Measurements from ENCODE around the gene CKM. TPM values are rescaled to one million over a fixed set of nuclear protein-coding genes. Genes with fewer than 3 reads are reported as not detected.

The CKM gene
- total RNA-seq, 4 donors from 2014 or later, result 18,507 to 37,792 (median 27,366) TPM

- in situ Hi-C loops (cut with MboI; ENCODE audit: low sequenced_read_pairs in 4 of 4), result no loop called here
- intact Hi-C loops (cut with DNase I; ENCODE audit: low total_unique reads), result no loop called here
- H3K36me3 ChIP-seq, result peaks cover 0 to 26% of the 10 kb centered on the region in 2 donors
These were observed 29.4 kb upstream of the CKM start for GRCh38 chr19:45352062-45352461.

DNA sequence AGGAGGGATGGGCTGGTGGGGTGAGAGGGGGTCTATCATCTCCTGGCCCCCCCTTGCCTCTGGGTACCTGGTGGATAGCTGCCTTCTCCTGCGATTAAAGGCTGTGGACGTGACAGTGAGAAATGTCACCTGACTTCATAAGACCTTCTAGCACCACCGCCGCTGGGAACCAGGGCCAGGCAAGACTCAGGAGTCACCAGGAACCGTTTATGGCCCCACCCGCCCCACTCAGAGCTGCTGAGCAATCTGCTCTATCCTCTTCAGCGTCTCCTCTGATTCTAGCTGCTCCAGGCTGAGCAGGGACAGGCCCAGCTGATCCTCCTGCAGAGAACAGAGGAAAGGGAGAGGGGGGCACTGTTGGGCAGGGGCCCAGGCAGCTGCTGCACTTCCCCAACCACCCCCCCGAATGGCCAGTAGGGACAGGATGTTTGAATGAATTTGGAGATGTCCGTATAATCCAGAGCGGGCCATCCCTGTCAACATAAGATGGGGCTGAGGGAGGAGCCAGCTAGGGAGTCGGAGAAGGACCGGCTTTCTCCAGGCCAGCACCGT is 28.8 kb upstream of the CKM start:
- in situ Hi-C loops (cut with MboI; ENCODE audit: low sequenced_read_pairs in 4 of 4), result no loop called here
- DNase-seq (no peak), ATAC-seq (no peak)
- no peaks in the 10 kb centered on the region for H3K9me3 ChIP-seq
- H3K36me3 ChIP-seq, result peaks cover 0 to 26% of the 10 kb centered on the region in 2 donors
- TF ChIP-seq POLR2A (IDR thresholded peaks at IDR 0.05), result no peak
- TF ChIP-seq CTCF (IDR thresholded peaks at IDR 0.05 in 4 of 5, conservative IDR thresholded peaks at IDR 0.05 in 1 of 5), result no peak
- H3K27ac ChIP-seq, result no peak overlapping the region
- H3K4me3 ChIP-seq, result no peak overlapping the region
- H3K4me1 ChIP-seq, result no peaks in the 10 kb centered on the region
- intact Hi-C loops (cut with DNase I; ENCODE audit: low total_unique reads), result no loop called here
- peaks cover under 1 to 16% (median 6%) of the 10 kb centered on the region in 3 donors for H3K27me3 ChIP-seq

More at GRCh38 chr19:45352062-45352461, 29.4 kb upstream of the CKM start:
- no peak overlapping the region for H3K4me3 ChIP-seq
- ATAC-seq (no peak), DNase-seq (no peak)
- no peaks in the 10 kb centered on the region for H3K4me1 ChIP-seq
- H3K27me3 ChIP-seq, result peaks cover 0 to 11% (median 6%) of the 10 kb centered on the region in 3 donors
- TF ChIP-seq CTCF (IDR thresholded peaks at IDR 0.05 in 4 of 5, conservative IDR thresholded peaks at IDR 0.05 in 1 of 5) (no peak), POLR2A (IDR thresholded peaks at IDR 0.05) (no peak)
- no peaks in the 10 kb centered on the region for H3K9me3 ChIP-seq
- no peak overlapping the region for H3K27ac ChIP-seq

DNA sequence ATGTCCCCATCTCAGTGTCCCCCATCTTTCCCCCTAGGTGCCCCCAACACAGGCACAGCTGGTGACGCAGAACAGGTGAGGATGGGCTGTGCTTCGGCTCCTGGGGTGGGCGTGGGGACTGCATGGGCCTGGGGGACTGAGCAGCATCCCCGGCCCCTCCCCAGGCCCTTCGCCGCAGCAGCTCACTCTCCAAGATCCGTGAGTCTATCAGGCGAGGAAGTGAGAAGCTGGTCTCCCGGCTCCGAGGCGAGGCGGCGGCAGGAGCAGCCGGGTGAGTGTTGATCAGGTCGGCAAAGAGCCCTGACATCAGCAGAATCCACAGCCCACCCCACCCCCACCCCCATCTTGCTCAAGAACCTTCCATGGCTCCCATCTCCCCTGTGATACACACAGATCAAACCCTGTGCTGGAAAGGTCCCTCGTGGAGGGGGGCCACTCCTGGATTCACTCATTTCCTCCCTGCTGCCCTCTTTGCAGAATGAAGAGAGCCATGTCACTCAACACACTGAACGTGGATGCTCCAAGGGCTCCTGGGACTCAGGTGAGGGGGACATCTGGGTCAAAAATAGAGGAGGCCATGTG is 27.9 kb upstream of the CKM start:
- in situ Hi-C loops (cut with MboI; ENCODE audit: low sequenced_read_pairs in 4 of 4), result no loop called here
- intact Hi-C loops (cut with DNase I; ENCODE audit: low total_unique reads), result no loop called here
- ATAC-seq, result no peak

GRCh38 chr19:45349430-45349941 is 26.8 kb upstream of the CKM start:
- no peak for ATAC-seq
- Histone ChIP-seq H3K4me3 (no peak overlapping the region), H3K27ac (no peak overlapping the region), H3K27me3 (peaks cover 9 to 28% (median 10%) of the 10 kb centered on the region in 3 donors), H3K4me1 (no peaks in the 10 kb centered on the region), H3K36me3 (peaks cover 0 to 17% of the 10 kb centered on the region in 2 donors), H3K9me3 (no peaks in the 10 kb centered on the region)
- in situ Hi-C loops (cut with MboI; ENCODE audit: low sequenced_read_pairs in 4 of 4) (no loop called here), intact Hi-C loops (cut with DNase I; ENCODE audit: low total_unique reads) (no loop called here)
- DNase-seq, result no peak
- TF ChIP-seq POLR2A (IDR thresholded peaks at IDR 0.05), result no peak
- TF ChIP-seq CTCF (IDR thresholded peaks at IDR 0.05 in 4 of 5, conservative IDR thresholded peaks at IDR 0.05 in 1 of 5), result no peak

More for the DNA sequence above, 27.9 kb upstream of the CKM start:
- TF ChIP-seq CTCF (IDR thresholded peaks at IDR 0.05 in 4 of 5, conservative IDR thresholded peaks at IDR 0.05 in 1 of 5) (no peak), POLR2A (IDR thresholded peaks at IDR 0.05) (no peak)
- no peak for DNase-seq
- no peaks in the 10 kb centered on the region for H3K9me3 ChIP-seq
- no peak overlapping the region for H3K4me3 ChIP-seq
- H3K27ac ChIP-seq, result no peak overlapping the region
- no peaks in the 10 kb centered on the region for H3K4me1 ChIP-seq
- peaks cover 7 to 25% (median 9%) of the 10 kb centered on the region in 3 donors for H3K27me3 ChIP-seq
- H3K36me3 ChIP-seq, result peaks cover 0 to 26% of the 10 kb centered on the region in 2 donors
